Dermis microvascular lymphatic vessel endothelial cell (primary cell): ENCODE results near the gene LBH. TPM values are rescaled to one million over a fixed set of nuclear protein-coding genes. Genes with fewer than 3 reads are reported as not detected.

Source experiments
- DNase-seq, 2 donors: peaks; one replicate each; pipeline versions ENCODE4 v3.0.0 to v3.0.0-alpha.2; 2010; ENCODE audit warnings: low read depth in 2 of 2
- total RNA-seq: library from RNA; depleted of rRNA; stranded (reverse); fragments of >200 nt; gene quantifications from 2 replicates; pipeline ENCODE4 v1.2.1, GENCODE V29; 2014

Gene LBH
- total RNA-seq, 1 donor from 2014 or later, result 52.0 TPM

DNA sequence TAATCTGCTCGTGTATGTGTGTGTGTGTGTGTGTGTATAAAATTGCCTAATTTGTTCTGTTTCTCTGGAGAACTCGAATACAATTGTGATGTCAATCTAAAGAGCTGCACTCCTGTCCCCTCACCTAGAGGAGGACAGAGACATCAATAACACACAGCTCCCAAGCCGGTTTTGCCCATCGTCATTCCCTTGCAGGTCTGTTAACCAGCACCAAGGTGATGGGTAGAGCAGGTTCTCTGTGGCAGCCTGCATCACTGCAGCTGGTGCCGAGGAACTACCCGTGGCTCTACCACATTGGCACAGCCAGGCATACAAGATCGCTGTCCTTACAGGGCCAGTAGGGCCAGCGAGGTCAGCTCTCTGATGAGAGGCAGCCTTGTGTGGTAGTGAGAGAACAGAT lies 41.0 kb downstream of the LBH start:
- DNase-seq, result no peak

DNA sequence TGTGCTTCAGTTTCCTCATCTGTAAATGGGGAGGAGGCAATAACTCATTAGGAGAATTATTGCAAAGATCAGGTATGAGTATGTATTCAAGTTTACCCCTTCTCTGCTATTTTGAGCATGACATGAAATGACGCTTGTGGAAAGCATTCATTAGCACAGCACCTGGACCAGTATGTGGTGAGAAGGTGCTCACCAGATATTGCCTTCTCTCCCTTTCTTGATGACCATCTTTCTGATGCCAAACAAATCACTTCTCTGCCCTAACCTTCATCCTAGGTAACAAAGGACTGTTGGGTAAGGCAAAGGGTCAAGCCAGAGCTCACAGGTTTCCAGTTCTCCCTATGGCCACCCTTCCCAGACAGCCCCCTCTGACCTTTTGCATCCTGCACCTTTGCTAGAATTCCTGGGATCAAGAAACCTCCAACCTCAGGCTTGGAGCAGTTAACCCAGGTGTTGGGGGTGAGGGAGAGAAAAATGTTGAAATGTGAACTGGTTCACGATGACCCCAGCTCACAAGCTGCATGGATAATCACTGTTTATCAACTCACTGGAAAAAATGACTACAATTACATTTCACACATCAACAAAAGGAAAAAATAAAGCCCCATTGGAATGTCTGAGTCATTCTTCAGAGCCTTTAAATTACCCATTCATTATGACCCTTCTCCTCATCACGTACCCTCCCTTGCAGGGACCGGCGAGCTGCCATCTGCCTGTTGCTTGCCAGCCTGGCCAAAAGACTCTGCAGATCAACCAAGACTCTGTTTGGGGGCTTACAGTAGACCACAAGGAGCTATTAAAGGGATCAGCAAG lies 41.6 kb downstream of the LBH start:
- DNase-seq, result peak; percentile 92 to 94

DNA sequence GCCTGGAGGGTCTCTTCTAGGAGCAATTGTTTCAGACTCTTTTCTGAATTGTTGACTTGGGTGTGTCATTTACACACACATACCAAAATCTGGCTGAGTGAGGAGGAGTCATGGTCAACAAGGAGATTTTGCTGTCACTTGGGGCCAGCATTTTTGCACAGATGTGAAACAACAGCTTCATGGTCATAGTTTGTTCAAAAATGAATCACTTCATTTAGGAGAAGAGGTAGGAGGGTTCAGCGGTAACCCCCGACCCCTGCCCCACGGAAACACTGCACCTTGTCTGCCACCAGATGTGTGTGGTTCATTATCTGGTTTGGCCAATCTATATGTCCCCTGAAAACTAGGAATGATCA lies 42.2 kb downstream of the LBH start:
- DNase-seq, result no peak

DNA sequence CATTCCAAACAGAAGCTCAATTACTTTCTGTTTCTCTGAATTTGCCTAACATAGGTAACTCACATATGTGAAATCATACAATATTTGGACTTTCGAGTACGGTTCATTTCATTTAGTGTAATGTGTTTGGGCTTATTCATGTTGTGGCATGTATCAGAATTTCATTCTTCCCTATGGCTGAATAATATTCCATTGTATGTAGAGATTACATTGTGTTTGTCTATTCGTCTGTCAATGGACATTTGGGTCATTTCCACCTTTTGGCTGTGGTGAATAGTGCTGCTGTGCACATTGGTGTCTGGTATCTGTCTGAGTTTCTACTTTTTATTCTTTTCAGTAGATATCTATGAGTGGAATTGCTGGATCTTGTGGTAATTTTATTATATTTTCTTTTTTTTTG lies 43.9 kb downstream of the LBH start:
- peak in 1 of 2 donors; percentile 39 for DNase-seq

DNA sequence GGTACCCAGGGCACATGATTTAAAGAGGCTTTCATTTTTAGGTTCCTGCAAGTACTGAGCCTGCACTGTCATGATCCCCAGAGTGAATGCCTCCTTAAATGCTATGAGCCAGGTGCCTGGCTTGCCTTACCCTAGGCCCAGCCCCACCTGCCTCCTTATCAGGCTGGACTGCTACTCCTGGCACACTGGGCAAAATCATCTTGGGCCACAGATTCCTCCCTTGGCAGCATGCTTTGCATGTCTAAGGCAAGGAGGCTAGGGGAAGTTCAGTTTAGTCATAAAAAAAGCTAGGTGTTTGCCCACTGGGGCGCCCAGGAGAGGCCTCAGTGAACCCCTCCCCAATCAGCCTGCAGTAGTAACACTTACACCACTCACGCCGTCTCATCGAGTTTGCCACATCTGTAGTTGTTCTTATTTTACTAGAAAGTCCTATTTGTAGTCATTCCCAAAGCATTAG lies 45.1 kb downstream of the LBH start:
- no peak for DNase-seq

DNA sequence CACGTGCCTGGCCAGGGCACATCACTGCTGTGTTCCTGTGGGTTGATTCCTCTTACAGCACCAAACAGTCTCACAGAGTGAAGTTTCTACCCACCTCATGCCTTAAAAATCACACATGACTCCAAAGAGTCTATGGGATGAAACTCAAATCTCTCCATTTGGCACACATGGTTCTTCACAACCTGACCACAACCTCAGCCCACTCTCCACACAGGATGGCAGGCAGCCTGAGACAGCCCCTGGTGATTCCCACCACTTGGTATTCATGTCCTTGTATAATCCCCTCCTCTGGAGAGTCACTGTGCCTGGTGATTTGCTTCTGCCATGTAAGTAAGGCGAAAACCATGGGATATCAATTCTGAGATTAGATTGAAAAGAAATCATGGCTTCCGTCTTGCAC lies 46.2 kb downstream of the LBH start:
- no peak for DNase-seq

DNA sequence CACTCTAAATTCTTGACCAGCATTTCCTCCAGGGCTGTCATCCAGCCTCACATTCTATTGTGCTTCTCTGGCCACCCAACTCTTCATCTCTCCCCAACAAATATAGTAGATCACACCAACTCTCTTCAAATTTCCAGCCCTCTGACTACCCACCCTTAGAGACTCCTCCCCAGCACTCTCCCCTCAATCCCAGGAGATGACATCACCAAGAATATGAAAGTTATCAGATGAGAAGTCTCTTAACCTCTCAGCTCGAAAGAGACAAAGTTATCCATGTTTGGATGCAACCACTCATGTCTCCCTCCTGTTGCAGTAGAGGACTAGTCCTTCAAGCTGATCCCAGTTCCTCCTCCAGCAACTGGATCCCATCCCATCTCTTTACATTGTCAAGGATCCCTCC lies 47.1 kb downstream of the LBH start:
- no peak for DNase-seq

DNA sequence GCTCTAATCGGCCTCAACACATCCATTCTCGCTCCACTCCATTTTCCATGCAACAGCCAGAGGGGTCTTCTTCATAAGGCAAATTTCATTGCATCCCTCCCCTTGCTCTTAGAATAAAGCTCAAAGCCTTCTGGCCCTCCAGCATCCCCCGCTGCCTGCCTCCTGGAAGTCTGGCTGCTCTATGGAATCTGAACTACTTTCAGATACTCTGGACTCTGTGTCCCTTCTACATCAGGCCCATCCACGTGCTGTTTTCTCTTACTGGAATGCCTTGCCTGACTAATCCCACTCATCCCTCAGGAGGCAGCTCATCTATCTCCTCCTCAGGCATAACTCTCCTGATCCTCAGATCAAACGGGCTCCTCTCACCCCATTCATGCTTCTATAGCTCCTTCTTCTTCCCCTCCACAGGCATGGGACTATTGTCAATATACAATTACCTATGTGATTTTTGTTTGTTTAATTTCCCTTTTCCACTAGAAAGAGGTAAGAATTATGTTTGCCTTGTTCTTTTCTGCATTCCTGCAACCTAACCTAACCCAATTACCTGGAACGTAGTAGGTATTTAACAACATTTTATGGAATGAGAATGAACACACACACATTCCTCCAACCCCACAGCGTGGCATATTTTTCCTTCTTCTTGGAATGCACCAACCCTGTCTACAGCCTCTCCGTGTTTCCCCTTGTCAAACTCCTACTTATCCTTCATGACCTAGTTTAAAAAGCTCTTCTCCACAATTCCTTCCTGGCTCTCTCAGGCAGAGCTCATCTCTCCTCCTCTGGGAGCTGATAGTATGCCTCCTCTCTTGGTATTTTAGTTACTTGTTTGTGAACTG lies 49.5 kb downstream of the LBH start:
- no peak for DNase-seq

DNA sequence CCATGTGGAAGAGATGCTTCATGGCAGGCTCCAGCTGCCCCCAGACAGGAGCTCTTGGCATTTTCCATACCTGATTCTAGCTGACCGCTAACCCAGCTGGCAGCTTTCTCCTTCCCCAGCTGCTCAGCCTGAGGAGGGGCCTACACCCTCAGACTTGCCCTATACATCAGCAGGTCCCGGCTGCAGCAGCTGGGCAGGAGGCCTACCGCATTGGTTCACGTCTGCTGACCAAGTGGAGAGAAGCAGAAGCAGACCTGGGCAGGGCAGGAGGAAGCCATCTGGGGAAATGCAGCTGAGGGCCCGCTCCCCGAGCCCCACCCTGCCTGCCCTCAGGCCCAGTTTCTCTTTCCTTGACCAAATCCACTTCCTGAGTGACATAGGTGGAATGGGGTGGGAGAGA lies 50.7 kb downstream of the LBH start:
- no peak for DNase-seq

DNA sequence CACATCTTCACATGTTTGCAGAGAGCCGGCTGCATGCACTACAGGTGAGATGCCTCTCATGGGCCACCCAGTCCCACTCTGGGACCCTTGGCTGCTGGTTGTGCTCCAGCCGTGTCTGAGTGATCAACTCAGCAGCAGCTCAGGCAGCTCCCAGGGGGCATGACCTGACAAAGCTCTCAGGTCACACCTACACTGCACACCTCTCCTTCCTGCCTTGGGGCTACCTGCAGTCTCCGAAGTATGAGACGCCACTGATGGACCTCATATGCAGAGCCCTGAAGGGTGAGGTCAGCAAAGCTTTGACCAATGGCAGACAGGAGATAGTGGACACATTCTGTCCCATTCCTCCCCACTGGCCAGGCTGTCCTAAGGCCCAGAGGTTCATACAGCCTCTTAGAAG lies 51.4 kb downstream of the LBH start:
- DNase-seq, result no peak

DNA sequence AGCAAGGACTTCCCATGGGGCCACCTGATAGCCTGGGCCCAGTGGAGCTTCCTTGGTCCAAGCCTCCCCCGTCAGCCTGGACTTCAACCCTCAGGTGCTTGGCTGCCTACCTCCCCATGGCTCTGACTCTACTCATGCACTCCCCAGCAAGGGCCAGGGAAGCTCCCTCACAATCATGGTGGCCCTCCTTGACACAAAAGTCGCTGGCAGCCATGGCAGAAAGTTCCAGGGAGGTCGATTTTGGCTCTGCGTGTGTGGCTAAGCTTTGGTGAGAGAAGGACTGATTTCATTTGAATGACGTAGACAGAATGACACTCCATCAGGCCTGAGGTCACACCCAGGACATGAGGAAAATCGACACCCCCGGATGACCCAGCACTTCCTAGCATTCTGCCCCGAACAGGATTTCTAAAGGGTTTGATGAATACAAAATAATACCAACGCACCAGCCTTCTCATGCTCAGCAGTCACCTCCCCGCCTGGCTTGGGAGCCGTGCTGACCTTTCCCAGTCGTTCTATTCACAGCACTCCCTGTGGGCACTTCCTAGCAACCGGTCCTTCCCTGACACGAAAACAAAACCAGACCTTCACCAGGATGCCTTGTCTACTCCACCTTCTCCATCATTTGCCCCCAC lies 52.7 kb downstream of the LBH start:
- peak; percentile 63 to 76 for DNase-seq

DNA sequence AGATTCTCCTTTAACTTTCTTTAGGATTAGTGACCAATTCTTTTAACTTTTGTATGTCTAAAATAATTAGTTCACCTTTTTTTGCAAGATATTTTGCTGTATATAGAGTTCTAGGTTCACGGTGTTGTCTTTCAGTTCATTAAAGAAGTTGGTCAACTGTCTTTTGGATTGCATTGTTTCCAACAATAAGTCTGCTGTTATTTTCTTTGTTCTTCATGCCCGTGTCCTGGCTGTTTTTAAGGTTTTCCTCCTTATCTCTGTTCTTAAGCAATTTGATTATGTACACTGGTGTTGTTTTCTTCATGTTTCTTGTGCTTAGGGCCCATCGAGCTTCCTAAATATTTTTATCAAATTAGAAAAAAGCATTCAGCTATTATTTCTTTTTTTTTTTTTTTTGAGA lies 54.4 kb downstream of the LBH start:
- no peak for DNase-seq

DNA sequence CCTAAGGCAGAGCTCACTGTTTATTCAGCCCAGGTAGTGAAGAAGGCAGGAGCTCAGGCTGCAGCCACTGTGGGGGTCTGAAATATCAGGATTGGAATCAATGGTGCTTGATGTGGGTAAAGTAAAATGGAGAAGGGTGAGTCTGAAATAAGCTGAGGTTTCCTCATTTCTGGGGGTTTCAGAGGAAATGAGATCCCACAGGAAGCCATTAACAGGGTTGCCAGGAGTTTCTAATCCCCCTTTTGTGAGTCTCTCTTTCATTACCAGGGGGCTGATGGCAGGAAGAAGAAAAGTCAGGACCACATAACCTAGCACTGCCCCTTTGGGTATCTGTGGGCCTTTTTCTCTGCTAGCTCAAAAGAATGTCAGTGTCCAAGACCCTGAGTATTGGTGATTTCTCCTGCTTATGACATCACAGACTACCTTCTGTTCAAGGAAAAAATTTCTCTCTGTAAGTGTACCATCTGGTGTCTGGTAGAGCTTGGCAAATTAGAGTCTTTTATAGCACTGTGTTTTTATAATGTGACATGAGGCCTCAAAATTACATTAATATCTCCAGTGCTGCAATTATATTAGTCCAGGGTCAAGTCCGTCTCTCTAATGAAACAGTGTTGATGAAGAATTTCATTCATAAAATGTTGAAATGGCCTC lies 56.0 kb downstream of the LBH start:
- no peak for DNase-seq

DNA sequence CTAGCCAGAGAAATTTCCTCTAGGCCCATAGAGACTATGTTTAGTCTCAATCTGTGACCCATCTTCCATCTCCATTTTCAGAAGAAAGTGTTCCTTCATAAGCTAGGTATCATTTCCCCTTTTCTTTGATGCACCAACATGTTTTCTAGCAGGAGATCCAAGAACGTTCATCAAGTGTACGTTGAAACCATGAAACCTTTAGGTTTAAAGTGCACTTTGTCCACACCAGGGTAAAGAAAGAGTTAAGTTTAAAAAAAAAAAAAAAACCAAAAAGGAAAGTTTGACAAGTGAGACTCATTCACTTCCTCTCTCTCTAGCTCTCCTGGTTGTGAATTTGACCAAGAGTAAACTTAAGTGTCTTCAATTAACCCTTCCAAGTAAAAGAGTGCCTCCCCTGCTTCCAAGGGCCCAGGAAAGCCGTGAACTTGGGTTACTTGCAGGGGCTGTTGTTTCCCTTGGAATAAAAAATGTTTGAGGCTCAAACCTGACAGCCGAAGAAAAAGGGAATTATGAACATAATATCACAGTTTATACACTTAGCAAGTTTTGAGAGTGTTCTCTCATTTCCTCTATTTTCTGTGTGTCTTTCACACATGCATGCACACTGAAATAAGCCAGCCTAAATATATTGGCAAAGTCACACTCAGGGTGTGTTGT lies 56.7 kb downstream of the LBH start:
- DNase-seq, result no peak

DNA sequence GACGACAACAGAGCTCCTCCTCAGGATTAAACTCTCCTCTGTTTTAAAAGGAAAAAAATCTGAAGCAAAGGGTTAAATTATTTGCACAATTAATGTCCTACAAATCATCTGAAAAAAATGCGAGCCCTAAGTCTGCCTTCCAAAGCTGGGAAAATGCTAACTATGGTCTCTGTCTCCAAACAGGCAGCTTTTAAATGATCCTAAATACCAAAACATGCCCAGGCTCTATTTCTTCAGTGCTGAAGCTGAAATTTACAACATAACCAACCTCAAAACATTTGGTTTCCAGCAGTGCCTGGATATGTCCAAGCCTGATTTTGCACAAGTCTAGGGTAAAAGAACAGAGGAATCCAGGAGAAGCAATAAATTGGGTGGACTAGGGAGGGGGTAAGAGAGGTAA lies 57.2 kb downstream of the LBH start:
- DNase-seq, result no peak

DNA sequence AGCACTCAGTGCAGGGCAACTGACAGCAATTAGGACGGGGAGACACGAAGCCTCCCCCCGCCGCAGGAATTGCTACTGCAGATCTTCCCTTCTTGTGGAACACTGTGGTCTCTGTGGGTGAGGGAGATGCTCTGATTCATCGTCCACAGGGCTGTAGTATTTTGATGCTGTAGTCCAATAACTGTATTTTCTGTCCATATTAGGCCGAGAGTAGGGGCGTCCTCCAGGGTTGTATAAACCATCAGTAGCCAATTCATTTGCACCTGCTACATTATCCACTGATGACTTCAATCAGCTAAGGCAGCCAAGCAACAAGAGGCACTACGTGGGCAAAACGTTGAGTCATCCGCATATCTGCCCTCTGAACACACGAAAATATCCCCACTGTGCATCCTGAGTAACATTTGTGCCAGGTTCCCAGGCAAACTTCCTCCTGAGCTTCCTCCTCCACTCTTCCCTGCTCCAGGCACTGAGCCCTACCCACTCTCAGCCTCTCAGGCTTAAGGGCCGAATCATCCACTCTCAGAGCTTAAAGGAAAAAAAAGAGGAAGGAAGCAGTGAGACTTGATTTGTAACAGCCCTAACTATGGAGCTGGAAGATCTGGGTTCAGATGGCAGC lies 62.1 kb downstream of the LBH start:
- DNase-seq, result peak; percentile 81 to 83

DNA sequence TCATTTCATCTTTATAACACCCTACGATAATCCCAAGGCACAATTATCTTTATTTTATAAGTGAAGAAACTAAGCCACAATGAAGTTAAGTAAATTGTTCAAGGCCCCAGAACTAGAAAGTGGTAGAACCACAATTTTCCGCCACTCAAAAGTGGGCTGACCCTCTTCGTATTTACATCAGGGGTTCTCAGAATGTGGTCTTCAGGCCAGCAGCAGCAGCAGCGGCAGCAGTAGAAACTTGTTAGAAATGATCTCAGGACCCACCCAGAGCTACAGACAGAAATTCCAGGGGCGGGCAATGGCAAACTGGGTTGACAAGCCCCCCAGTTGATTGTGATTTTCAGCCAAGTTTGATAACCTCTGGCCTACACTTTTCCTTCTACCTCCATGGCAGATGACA lies 62.8 kb downstream of the LBH start:
- no peak for DNase-seq

DNA sequence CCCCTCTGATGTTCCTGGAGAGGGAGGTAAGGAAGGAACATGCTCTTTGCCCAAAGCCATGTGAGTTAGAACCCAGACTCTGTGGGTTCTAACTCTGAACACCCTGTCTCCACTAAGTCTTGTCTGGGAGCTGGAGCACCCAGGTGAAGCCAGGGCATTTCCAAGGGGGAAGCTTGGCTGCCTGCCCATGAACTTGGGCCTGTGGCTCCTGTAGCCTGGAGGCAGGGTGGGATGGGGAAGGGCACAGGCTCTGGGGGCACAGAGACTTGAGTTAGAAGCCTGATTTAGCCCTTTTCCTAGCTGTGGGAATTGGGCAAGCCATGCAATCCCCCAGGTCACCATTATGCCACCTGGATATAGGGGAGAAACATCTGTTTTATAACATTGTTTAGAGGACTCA lies 65.2 kb downstream of the LBH start:
- DNase-seq, result no peak

DNA sequence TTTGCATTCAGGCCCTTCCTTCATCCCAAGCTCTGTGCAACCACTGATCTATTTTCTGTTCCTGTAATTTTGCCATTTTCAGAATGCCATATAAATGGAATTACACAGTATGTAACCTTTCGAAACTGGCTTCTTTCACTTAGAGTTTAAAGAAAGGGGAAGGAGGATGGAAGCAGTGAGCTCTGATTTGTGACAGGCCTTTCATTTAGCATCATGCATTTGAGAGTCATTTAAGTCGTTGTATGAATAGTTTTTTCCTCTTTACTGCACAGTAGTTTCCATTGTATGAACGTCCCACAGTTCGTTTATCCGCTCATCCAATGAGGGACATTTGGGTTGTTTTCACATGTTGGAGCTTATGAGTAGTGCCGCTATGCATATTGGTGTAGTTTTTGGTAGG lies 67.0 kb downstream of the LBH start:
- DNase-seq, result no peak

DNA sequence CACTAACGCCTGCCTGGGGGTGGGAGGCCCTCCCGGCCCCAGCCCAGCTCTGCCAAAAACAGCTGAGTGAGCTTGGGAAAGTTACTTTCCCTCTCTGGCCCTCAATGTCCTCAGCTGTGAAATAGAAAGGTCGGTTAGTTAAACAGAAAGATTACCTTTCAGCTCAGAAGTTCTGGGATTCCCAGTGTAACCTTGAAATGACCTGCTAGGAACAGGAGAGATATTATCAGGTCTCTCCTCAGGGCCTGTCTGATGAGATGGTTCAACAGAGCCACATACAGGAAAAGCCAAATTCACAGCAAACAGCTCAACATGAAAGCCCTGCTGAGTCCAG lies 68.8 kb downstream of the LBH start:
- no peak for DNase-seq
